ENCODE results near the gene ARMS2.
A peak's percentile ranks its signal among the peaks of the same experiment; 100 is the strongest.

The ARMS2 gene

DNA sequence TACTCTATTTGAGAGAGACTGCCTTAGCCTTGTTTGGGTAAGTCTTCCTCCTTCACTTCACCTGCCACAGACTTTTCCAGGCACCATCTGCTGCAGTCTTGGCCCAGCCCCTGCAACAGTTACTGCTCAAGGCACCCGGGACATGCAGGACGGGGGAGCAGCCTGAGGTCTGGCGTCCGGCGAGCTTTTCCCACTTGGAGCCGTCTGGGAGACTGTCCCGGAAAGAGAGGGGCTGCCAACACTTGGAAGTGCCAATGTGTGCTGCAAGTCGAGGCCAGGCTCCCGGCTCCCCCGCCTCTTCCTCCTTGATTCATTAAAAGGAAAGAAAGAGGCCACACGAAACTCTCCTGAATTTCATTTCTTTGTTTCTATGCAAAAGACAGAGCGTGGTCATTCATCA is 20.6 kb downstream of the ARMS2 start:
- no peak overlapping the region for H3K4me3 ChIP-seq (ENCODE audit: low read length)

DNA sequence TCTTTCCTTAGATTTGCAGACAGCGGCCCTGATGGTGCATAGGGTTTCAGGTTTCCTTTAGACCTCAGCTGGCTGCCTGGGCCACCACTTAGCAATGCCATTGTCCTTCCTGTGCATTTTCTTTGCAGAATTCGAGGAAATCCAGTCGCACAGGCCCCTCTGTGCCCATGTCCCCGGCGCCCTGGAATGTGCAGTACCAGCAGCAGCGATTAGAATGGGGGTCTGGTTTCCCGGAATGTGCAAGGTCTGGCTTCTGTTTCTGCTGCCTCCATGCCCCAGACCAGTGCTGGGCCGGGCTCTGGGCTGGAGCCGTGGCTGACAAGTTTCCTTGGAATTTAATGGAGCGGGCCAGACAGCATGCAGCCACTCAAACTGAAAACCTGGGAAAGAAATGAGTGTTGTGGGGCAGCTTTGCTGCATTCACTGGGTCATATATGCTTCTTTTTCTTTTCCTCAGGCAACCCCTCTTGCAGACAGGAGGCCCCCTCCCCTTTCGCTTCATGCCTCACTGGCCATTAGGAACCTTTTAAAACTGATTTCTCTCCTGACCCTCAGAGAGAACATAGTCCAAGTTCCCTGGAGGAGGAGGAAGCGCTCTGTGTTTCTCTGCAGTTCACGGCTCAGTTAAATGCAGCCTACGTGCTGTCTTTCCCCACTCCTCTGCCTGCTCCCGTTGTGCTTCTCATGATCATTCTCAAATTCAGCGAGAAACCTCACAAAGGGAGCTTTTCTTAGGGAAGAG is 21.3 kb downstream of the ARMS2 start:
- no peaks in the 10 kb centered on the region for H3K4me1 ChIP-seq (ENCODE audit: control insufficient read depth, low read depth, low read length)
- no peak overlapping the region for H3K4ac ChIP-seq (ENCODE audit: low read depth, low read length)
- no peak overlapping the region for H3K18ac ChIP-seq (ENCODE audit: low read length)
- no peaks in the 10 kb centered on the region for H3K36me3 ChIP-seq (ENCODE audit: control insufficient read depth, insufficient read depth, low read length)
- no peak overlapping the region for H4K8ac ChIP-seq (ENCODE audit: low read depth, low read length)
- H3K9ac ChIP-seq (ENCODE audit: low read length), result no peak overlapping the region
- no peak overlapping the region for H3K4me3 ChIP-seq (ENCODE audit: low read length)
- no peak overlapping the region for H2AK5ac ChIP-seq (ENCODE audit: low read length)
- no peak overlapping the region for H2BK120ac ChIP-seq (ENCODE audit: low read depth, low read length)
- no peak overlapping the region for H2BK15ac ChIP-seq (replicated peaks; ENCODE audit: low read depth)
- no peaks in the 10 kb centered on the region for H3K79me1 ChIP-seq (ENCODE audit: low read length)
- H3K27me3 ChIP-seq (ENCODE audit: insufficient read depth, low read length, poor library complexity), result no peaks in the 10 kb centered on the region
- H2BK5ac ChIP-seq (ENCODE audit: low read length), result no peak overlapping the region
- H3K4me2 ChIP-seq (ENCODE audit: low read length), result no peak overlapping the region
- DNase-seq, result no peak
- H3K27ac ChIP-seq (ENCODE audit: low read depth, low read length), result no peak overlapping the region
- no peak overlapping the region for H4K5ac ChIP-seq (ENCODE audit: low read length)
- no CpG with 5 or more reads among the region's 16 CpGs for WGBS (ENCODE audit: extremely low coverage, insufficient coverage, low lambda C conversion rate)
- H3K23ac ChIP-seq (ENCODE audit: low read length), result no peak overlapping the region
- no peaks in the 10 kb centered on the region for H3K79me2 ChIP-seq (ENCODE audit: control insufficient read depth, insufficient read depth, low read length)
- H3K56ac ChIP-seq (ENCODE audit: low read length), result no peak overlapping the region

More for the DNA sequence above, 20.6 kb downstream of the ARMS2 start:
- H4K8ac ChIP-seq (ENCODE audit: low read depth, low read length), result no peak overlapping the region
- no peak overlapping the region for H2BK5ac ChIP-seq (ENCODE audit: low read length)
- H3K79me2 ChIP-seq (ENCODE audit: control insufficient read depth, insufficient read depth, low read length), result no peaks in the 10 kb centered on the region
- H3K27me3 ChIP-seq (ENCODE audit: insufficient read depth, low read length, poor library complexity), result no peaks in the 10 kb centered on the region
- no peak overlapping the region for H3K4me2 ChIP-seq (ENCODE audit: low read length)
- no peak overlapping the region for H3K27ac ChIP-seq (ENCODE audit: low read depth, low read length)
- no peaks in the 10 kb centered on the region for H3K4me1 ChIP-seq (ENCODE audit: control insufficient read depth, low read depth, low read length)
- no peak overlapping the region for H3K9ac ChIP-seq (ENCODE audit: low read length)
- no peak overlapping the region for H2AK5ac ChIP-seq (ENCODE audit: low read length)
- DNase-seq, result no peak
- H2BK120ac ChIP-seq (ENCODE audit: low read depth, low read length), result no peak overlapping the region
- H3K4ac ChIP-seq (ENCODE audit: low read depth, low read length), result no peak overlapping the region
- H3K36me3 ChIP-seq (ENCODE audit: control insufficient read depth, insufficient read depth, low read length), result no peaks in the 10 kb centered on the region
- H4K5ac ChIP-seq (ENCODE audit: low read length), result no peak overlapping the region
- peak overlapping the region; percentile 63 for H3K56ac ChIP-seq (ENCODE audit: low read length)
- H2BK15ac ChIP-seq (replicated peaks; ENCODE audit: low read depth), result no peak overlapping the region
- H3K18ac ChIP-seq (ENCODE audit: low read length), result no peak overlapping the region
- H3K23ac ChIP-seq (ENCODE audit: low read length), result no peak overlapping the region
- H3K79me1 ChIP-seq (ENCODE audit: low read length), result no peaks in the 10 kb centered on the region
- WGBS (ENCODE audit: extremely low coverage, insufficient coverage, low lambda C conversion rate), result no CpG with 5 or more reads among the region's 12 CpGs

DNA sequence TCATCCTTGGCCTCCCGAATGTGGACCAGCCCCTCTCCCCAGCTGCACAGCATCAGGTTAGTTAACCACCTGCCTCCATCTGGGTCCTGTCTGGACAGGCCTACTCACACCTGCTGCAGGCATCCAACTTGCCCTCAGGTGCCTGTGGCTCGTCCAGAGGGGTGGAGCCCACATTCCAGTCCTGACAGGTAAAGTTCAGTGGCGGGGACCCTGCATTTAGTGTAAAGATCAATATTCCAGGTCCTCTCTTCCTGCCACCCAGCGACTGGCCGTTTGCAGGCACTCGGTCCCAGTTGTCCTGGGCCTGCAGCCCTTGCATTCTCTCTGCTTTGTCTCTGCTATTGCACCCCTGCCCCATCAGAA is 21.9 kb downstream of the ARMS2 start:
- H2BK120ac ChIP-seq (ENCODE audit: low read depth, low read length), result no peak overlapping the region
- H3K27me3 ChIP-seq (ENCODE audit: insufficient read depth, low read length, poor library complexity), result no peaks in the 10 kb centered on the region
- no peak for DNase-seq
- no peaks in the 10 kb centered on the region for H3K79me2 ChIP-seq (ENCODE audit: control insufficient read depth, insufficient read depth, low read length)
- H2BK5ac ChIP-seq (ENCODE audit: low read length), result no peak overlapping the region
- H3K4me1 ChIP-seq (ENCODE audit: control insufficient read depth, low read depth, low read length), result no peaks in the 10 kb centered on the region
- no peak overlapping the region for H2BK15ac ChIP-seq (replicated peaks; ENCODE audit: low read depth)
- no peak overlapping the region for H3K4me2 ChIP-seq (ENCODE audit: low read length)
- H3K18ac ChIP-seq (ENCODE audit: low read length), result no peak overlapping the region
- no peak overlapping the region for H4K5ac ChIP-seq (ENCODE audit: low read length)
- no CpG with 5 or more reads among the region's 6 CpGs for WGBS (ENCODE audit: extremely low coverage, insufficient coverage, low lambda C conversion rate)
- H3K27ac ChIP-seq (ENCODE audit: low read depth, low read length), result no peak overlapping the region
- no peak overlapping the region for H4K8ac ChIP-seq (ENCODE audit: low read depth, low read length)
- no peak overlapping the region for H3K56ac ChIP-seq (ENCODE audit: low read length)
- no peaks in the 10 kb centered on the region for H3K36me3 ChIP-seq (ENCODE audit: control insufficient read depth, insufficient read depth, low read length)
- no peak overlapping the region for H3K23ac ChIP-seq (ENCODE audit: low read length)
- no peak overlapping the region for H3K9ac ChIP-seq (ENCODE audit: low read length)
- H3K4ac ChIP-seq (ENCODE audit: low read depth, low read length), result no peak overlapping the region
- no peaks in the 10 kb centered on the region for H3K79me1 ChIP-seq (ENCODE audit: low read length)
- H3K4me3 ChIP-seq (ENCODE audit: low read length), result no peak overlapping the region
- no peak overlapping the region for H2AK5ac ChIP-seq (ENCODE audit: low read length)

DNA sequence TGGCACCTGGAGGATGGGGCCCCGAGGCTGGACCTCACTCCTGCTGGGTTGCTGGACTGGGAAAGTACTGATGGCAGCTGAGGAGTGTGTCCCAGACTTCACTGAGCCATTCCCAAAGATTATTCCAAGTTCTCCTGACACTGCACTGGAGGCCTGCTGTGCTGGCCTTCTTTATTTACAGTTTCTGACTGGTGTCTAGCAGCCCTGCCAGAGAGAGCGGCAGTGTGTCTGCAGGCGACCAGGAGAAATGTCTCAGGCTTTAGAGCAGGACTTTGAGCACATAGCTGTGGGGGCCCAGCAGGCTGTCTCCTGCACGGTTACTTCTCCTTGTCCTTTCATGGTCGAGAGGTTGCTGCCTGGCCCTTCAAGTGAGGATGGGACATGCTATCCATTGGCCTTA is 23.0 kb downstream of the ARMS2 start:
- H3K27ac ChIP-seq (ENCODE audit: low read depth, low read length), result no peak overlapping the region
- H2BK15ac ChIP-seq (replicated peaks; ENCODE audit: low read depth), result no peak overlapping the region
- no peak overlapping the region for H2AK5ac ChIP-seq (ENCODE audit: low read length)
- no peak overlapping the region for H3K18ac ChIP-seq (ENCODE audit: low read length)
- no peak overlapping the region for H3K56ac ChIP-seq (ENCODE audit: low read length)
- H3K4ac ChIP-seq (ENCODE audit: low read depth, low read length), result no peak overlapping the region
- no CpG with 5 or more reads among the region's 5 CpGs for WGBS (ENCODE audit: extremely low coverage, insufficient coverage, low lambda C conversion rate)
- H3K23ac ChIP-seq (ENCODE audit: low read length), result no peak overlapping the region
- no peak overlapping the region for H3K9ac ChIP-seq (ENCODE audit: low read length)
- no peak overlapping the region for H3K4me3 ChIP-seq (ENCODE audit: low read length)
- no peak for DNase-seq
- H2BK5ac ChIP-seq (ENCODE audit: low read length), result no peak overlapping the region
- no peak overlapping the region for H3K4me2 ChIP-seq (ENCODE audit: low read length)
- H3K36me3 ChIP-seq (ENCODE audit: control insufficient read depth, insufficient read depth, low read length), result no peaks in the 10 kb centered on the region
- no peaks in the 10 kb centered on the region for H3K79me2 ChIP-seq (ENCODE audit: control insufficient read depth, insufficient read depth, low read length)
- no peaks in the 10 kb centered on the region for H3K4me1 ChIP-seq (ENCODE audit: control insufficient read depth, low read depth, low read length)
- H4K8ac ChIP-seq (ENCODE audit: low read depth, low read length), result no peak overlapping the region
- no peak overlapping the region for H2BK120ac ChIP-seq (ENCODE audit: low read depth, low read length)
- no peak overlapping the region for H4K5ac ChIP-seq (ENCODE audit: low read length)
- H3K79me1 ChIP-seq (ENCODE audit: low read length), result no peaks in the 10 kb centered on the region
- H3K27me3 ChIP-seq (ENCODE audit: insufficient read depth, low read length, poor library complexity), result no peaks in the 10 kb centered on the region

DNA sequence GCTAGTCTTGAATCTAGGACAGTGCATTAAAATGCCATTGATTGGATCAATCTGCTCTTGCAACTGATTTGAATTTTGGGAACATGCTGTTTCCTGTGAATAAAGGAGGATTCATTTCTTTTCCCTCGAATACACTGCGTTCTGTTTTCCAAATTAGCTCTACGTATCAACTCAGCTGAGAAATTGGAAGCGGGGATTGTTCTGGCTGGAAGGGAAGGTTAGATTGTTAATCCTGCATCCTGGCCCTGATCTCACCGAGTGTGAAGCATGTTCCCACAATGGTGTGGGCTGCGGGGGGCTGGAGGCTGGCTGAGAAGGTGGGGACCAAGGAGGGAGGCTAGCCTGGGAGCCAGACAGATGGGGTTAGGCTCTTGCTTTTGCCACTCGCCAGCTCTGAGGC is 24.5 kb downstream of the ARMS2 start:
- Histone ChIP-seq H3K4me3 (ENCODE audit: low read length) (no peak overlapping the region), H2BK15ac (replicated peaks; ENCODE audit: low read depth) (no peak overlapping the region), H4K8ac (ENCODE audit: low read depth, low read length) (no peak overlapping the region), H3K27ac (ENCODE audit: low read depth, low read length) (no peak overlapping the region), H3K4me2 (ENCODE audit: low read length) (no peak overlapping the region), H3K36me3 (ENCODE audit: control insufficient read depth, insufficient read depth, low read length) (no peaks in the 10 kb centered on the region), H2AK5ac (ENCODE audit: low read length) (no peak overlapping the region), H3K79me1 (ENCODE audit: low read length) (no peaks in the 10 kb centered on the region), H3K79me2 (ENCODE audit: control insufficient read depth, insufficient read depth, low read length) (no peaks in the 10 kb centered on the region), H3K56ac (ENCODE audit: low read length) (no peak overlapping the region), H2BK120ac (ENCODE audit: low read depth, low read length) (no peak overlapping the region), H3K23ac (ENCODE audit: low read length) (no peak overlapping the region), H2BK5ac (ENCODE audit: low read length) (no peak overlapping the region), H3K4ac (ENCODE audit: low read depth, low read length) (no peak overlapping the region), H3K4me1 (ENCODE audit: control insufficient read depth, low read depth, low read length) (no peaks in the 10 kb centered on the region), H4K5ac (ENCODE audit: low read length) (no peak overlapping the region), H3K27me3 (ENCODE audit: insufficient read depth, low read length, poor library complexity) (no peaks in the 10 kb centered on the region), H3K9ac (ENCODE audit: low read length) (no peak overlapping the region), H3K18ac (ENCODE audit: low read length) (no peak overlapping the region)
- WGBS (ENCODE audit: extremely low coverage, insufficient coverage, low lambda C conversion rate), result no CpG with 5 or more reads among the region's 7 CpGs
- no peak for DNase-seq

All from mesendoderm (in vitro differentiated cells).